ENCODE data around the gene BMPER.

DNA sequence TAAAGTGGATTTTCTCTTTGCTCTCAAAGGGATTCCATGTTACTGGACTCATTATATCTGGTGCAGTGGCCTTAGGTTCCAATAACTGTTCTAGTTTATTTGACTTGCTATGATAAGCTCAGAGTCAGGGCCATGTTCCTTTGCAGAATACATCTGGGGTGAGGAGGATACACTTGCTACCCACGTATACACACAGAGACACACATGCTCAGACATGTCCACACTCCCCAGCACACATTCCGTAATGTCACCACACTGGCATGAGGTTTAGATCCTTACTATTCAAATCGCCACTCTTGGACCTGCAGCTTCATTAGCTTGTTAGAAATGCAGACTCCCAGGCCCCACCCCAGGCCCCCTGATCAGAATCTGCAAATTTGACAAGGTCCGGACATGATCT, 195.3 kb downstream of the BMPER start:
- TF ChIP-seq EZH2 (IDR thresholded peaks at IDR 0.05; ENCODE audit: borderline replicate concordance, insufficient read depth, low read length, poor library complexity, severe bottlenecking) = no peak
- TF ChIP-seq, protein P1, sequence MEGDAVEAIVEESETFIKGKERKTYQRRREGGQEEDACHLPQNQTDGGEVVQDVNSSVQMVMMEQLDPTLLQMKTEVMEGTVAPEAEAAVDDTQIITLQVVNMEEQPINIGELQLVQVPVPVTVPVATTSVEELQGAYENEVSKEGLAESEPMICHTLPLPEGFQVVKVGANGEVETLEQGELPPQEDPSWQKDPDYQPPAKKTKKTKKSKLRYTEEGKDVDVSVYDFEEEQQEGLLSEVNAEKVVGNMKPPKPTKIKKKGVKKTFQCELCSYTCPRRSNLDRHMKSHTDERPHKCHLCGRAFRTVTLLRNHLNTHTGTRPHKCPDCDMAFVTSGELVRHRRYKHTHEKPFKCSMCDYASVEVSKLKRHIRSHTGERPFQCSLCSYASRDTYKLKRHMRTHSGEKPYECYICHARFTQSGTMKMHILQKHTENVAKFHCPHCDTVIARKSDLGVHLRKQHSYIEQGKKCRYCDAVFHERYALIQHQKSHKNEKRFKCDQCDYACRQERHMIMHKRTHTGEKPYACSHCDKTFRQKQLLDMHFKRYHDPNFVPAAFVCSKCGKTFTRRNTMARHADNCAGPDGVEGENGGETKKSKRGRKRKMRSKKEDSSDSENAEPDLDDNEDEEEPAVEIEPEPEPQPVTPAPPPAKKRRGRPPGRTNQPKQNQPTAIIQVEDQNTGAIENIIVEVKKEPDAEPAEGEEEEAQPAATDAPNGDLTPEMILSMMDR (IDR thresholded peaks at IDR 0.05; ENCODE audit: poor library complexity, severe bottlenecking) = no peak
- TF ChIP-seq MXI1 (conservative IDR thresholded peaks at IDR 0.05; ENCODE audit: poor library complexity, severe bottlenecking) = no peak
- TF ChIP-seq, protein P2, sequence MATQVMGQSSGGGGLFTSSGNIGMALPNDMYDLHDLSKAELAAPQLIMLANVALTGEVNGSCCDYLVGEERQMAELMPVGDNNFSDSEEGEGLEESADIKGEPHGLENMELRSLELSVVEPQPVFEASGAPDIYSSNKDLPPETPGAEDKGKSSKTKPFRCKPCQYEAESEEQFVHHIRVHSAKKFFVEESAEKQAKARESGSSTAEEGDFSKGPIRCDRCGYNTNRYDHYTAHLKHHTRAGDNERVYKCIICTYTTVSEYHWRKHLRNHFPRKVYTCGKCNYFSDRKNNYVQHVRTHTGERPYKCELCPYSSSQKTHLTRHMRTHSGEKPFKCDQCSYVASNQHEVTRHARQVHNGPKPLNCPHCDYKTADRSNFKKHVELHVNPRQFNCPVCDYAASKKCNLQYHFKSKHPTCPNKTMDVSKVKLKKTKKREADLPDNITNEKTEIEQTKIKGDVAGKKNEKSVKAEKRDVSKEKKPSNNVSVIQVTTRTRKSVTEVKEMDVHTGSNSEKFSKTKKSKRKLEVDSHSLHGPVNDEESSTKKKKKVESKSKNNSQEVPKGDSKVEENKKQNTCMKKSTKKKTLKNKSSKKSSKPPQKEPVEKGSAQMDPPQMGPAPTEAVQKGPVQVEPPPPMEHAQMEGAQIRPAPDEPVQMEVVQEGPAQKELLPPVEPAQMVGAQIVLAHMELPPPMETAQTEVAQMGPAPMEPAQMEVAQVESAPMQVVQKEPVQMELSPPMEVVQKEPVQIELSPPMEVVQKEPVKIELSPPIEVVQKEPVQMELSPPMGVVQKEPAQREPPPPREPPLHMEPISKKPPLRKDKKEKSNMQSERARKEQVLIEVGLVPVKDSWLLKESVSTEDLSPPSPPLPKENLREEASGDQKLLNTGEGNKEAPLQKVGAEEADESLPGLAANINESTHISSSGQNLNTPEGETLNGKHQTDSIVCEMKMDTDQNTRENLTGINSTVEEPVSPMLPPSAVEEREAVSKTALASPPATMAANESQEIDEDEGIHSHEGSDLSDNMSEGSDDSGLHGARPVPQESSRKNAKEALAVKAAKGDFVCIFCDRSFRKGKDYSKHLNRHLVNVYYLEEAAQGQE (IDR thresholded peaks at IDR 0.05; ENCODE audit: borderline replicate concordance) = no peak
- TF ChIP-seq EP300 (conservative IDR thresholded peaks at IDR 0.05; ENCODE audit: poor library complexity, severe bottlenecking) = no peak

Data from neural cell (in vitro differentiated cells).